Body of pancreas (tissue), 4 donors: ENCODE measurements around the gene HDHD2. TPM values are rescaled to one million over a fixed set of nuclear protein-coding genes. Genes with fewer than 3 reads are reported as not detected.

ENCODE experiments used
- ATAC-seq: fragments of 150-250 bp; one replicate; pipeline ENCODE4 v1.9.1; 2016
- DNase-seq, 4 donors: peaks; one replicate each; pipeline ENCODE4 v3.0.0-alpha.2; 2019
- H3K27ac ChIP-seq, 4 donors: fragments of 200-600 bp; sonication (generic); 1 replicate in 3 of 4; 2 replicates in 1 of 4; pipeline versions ENCODE4 v1.5.1 to v1.6.1; 2016 to 2019; ENCODE audit warnings: mild to moderate bottlenecking in 1 of 4, mixed read lengths in 1 of 4, moderate library complexity in 1 of 4
- H3K27me3 ChIP-seq, 2 donors: fragments of 200-600 bp; sonication (generic); one replicate each; pipeline ENCODE4 v1.6.0; 2016; ENCODE audit warnings: mild to moderate bottlenecking in 1 of 2
- H3K36me3 ChIP-seq, 2 donors: fragments of 200-600 bp; sonication (generic); replicated peaks in 1 of 2; 2 replicates each; pipeline ENCODE4 v1.5.1; 2016; ENCODE audit warnings: low read depth in 2 of 2; ENCODE audit not compliant: insufficient read depth in 1 of 2
- H3K4me1 ChIP-seq: fragments of 200-600 bp; sonication (generic); one replicate; pipeline ENCODE4 v1.6.0; 2016
- H3K4me3 ChIP-seq, 2 donors: fragments of 200-600 bp; sonication (generic); 1 replicate in 1 of 2; 2 replicates in 1 of 2; pipeline ENCODE4 v1.5.1; 2016 to 2019
- H3K9me3 ChIP-seq, 3 donors: fragments of 200-600 bp; sonication (generic); 1 replicate in 2 of 3; 2 replicates in 1 of 3; pipeline ENCODE4 v1.5.1; 2016
- CTCF ChIP-seq, 7 experiments: fragments of 450-650 bp in 4 of 7; fragments of 200-600 bp in 3 of 7; sonication (generic) in 3 of 7; IDR thresholded peaks; one replicate each; pipeline ENCODE4 v1.5.1; 2016 to 2019; ENCODE audit warnings: antibody characterized with exemption in 7 of 7
- POLR2A ChIP-seq, 3 donors: fragments of 450-650 bp; IDR thresholded peaks; one replicate each; pipeline ENCODE4 v1.6.1; 2016; ENCODE audit warnings: antibody characterized with exemption in 3 of 3, mild to moderate bottlenecking in 2 of 3
- WGBS, 2 donors: methylation state at CpG; one replicate each; pipeline ENCODE4 v1.1.5; 2017; 5-methylcytosine and 5-hydroxymethylcytosine counted together
- intact Hi-C: fragments of 100-400 bp; cut with DNase I; formaldehyde crosslinking; loops from one replicate; pipeline ENCODE4 v1.15.1; 2023
- total RNA-seq, 2 donors: library from RNA; depleted of rRNA; stranded (reverse); fragments of >200 nt; gene quantifications; one replicate each; pipeline ENCODE4 v1.1.0, GENCODE V29; 2016

Gene HDHD2
- total RNA-seq, 2 donors from 2014 or later: 22.8 to 24.1 TPM

- DNase-seq (no peak), ATAC-seq (no peak)
- Histone ChIP-seq H3K4me1 (no peaks in the 10 kb centered on the region), H3K36me3 (no peaks in the 10 kb centered on the region), H3K27me3 (no peaks in the 10 kb centered on the region), H3K4me3 (no peak overlapping the region), H3K9me3 (no peaks in the 10 kb centered on the region), H3K27ac (no peak overlapping the region)
- intact Hi-C loops: no loop called here
- no peak for TF ChIP-seq POLR2A (IDR thresholded peaks at IDR 0.05)
- TF ChIP-seq CTCF (IDR thresholded peaks at IDR 0.05): no peak
- WGBS, 2 donors: 75 to 77% methylated on average over 3 of the region's 3 CpGs
Observed at GRCh38 chr18:47180765-47181164, 30.5 kb upstream of the HDHD2 start.

GRCh38 chr18:47179520-47179919, 29.2 kb upstream of the HDHD2 start:
- Histone ChIP-seq H3K27me3 (no peaks in the 10 kb centered on the region), H3K9me3 (no peaks in the 10 kb centered on the region), H3K36me3 (no peaks in the 10 kb centered on the region), H3K4me3 (no peak overlapping the region), H3K4me1 (peaks cover 5% of the 10 kb centered on the region), H3K27ac (no peak overlapping the region)
- ATAC-seq: no peak
- no peak for DNase-seq
- intact Hi-C loops: no loop called here
- WGBS, 2 donors: 42% methylated on average over 4 of the region's 4 CpGs
- no peak for TF ChIP-seq POLR2A (IDR thresholded peaks at IDR 0.05)
- no peak for TF ChIP-seq CTCF (IDR thresholded peaks at IDR 0.05)

GRCh38 chr18:47175898-47176575, 25.7 kb upstream of the HDHD2 start, which contains the start of gene IER3IP1:
IER3IP1 (minus strand) TSS chr18:47176364; CDS start chr18:47176277, 87 bp downstream.
- H3K4me3 ChIP-seq: peak within 1 kb of the TSS; percentile 40 to 75
- H3K4me1 ChIP-seq: peaks cover 17% of the 10 kb centered on the region
- peak; percentile 20 to 76 (median 69) for TF ChIP-seq POLR2A (IDR thresholded peaks at IDR 0.05)
- peak in 4 of 7 experiments; percentile 21 to 34 (median 30) for TF ChIP-seq CTCF (IDR thresholded peaks at IDR 0.05)
- DNase-seq (peak; percentile 89 to 92 (median 92)), ATAC-seq (peak; percentile 94)
- H3K36me3 ChIP-seq: no peaks in the 10 kb centered on the region
- peak within 1 kb of the TSS; percentile 45 to 86 (median 78) for H3K27ac ChIP-seq
- no peaks in the 10 kb centered on the region for H3K9me3 ChIP-seq
- intact Hi-C loops: no loop called here
- 0 to 1% methylated on average over 11 to 48 of the region's 48 CpGs for WGBS, 2 donors
- no peaks in the 10 kb centered on the region for H3K27me3 ChIP-seq

GRCh38 chr18:47175283-47175897, 25.1 kb upstream of the HDHD2 start:
- WGBS, 2 donors: 0 to 3% methylated on average over 23 to 24 of the region's 24 CpGs
- DNase-seq (peak in 2 of 4 donors; percentile 16 to 37), ATAC-seq (peak; percentile 20)
- Histone ChIP-seq H3K9me3 (no peaks in the 10 kb centered on the region), H3K27me3 (no peaks in the 10 kb centered on the region), H3K36me3 (no peaks in the 10 kb centered on the region), H3K27ac (peak overlapping the region; percentile 45 to 86 (median 78)), H3K4me1 (peaks cover 17% of the 10 kb centered on the region), H3K4me3 (peak overlapping the region; percentile 40 to 75)
- intact Hi-C loops: no loop called here
- no peak for TF ChIP-seq POLR2A (IDR thresholded peaks at IDR 0.05)
- TF ChIP-seq CTCF (IDR thresholded peaks at IDR 0.05): no peak
